Left renal cortex interstitium (tissue), 4 donors: Measurements from ENCODE around the gene TBX3. TPM values are rescaled to one million over a fixed set of nuclear protein-coding genes. Genes with fewer than 3 reads are reported as not detected.

Experiments used
- DNase-seq, 4 donors: peaks; one replicate each; pipeline ENCODE4 v3.0.0-alpha.2; 2013; ENCODE audit warnings: low read depth in 4 of 4, low spot score in 2 of 4, missing footprints in 1 of 4
- polyA plus RNA-seq, 4 donors: library from polyadenylated mRNA; unstranded; fragments of 120-200 nt; gene quantifications; one replicate each; pipeline ENCODE4 v1.2.1, GENCODE V29; 2013; ENCODE audit not compliant: insufficient read length in 4 of 4

TBX3 gene
- polyA plus RNA-seq, 4 donors: 70.5 to 94.4 (median 80.4) TPM

GRCh38 chr12:114683709-114684097 lies 272 bp downstream of the TBX3 start:
- no peak for DNase-seq

- DNase-seq: no peak
Measured at GRCh38 chr12:114682785-114683708, 928 bp downstream of the TBX3 start.

DNA sequence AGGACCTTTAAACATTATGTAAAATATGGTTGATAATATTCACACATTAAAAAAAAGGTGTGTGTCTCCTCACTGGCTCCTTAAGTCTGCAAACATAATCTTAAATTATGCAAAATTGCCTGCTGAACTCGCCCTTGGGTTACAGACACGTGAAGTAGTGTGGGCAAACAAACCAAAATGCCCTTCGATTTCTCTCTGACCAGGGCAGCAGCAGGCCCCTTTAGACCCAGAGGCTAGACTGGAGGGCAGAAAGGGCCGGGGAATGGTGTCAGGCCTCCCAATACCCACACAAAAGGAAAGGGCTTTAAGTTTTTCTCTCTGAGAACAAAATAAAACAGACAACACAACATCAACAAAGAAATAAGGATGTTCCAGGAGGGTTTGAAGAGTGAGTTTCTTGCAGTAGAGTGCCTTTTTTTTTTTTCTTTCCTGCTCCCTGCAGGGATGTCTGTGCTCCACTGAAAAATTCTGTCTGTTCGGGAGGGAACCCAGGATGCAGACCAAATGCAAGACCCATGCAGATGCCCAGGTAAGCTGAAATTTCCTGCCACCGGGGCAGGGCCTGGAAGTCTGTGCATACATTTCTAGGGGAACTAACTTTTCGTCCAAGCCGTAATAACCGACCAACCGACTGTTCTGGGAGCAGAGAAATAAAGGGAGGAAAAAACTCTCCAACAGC lies 1.7 kb downstream of the TBX3 start:
- no peak for DNase-seq

DNA sequence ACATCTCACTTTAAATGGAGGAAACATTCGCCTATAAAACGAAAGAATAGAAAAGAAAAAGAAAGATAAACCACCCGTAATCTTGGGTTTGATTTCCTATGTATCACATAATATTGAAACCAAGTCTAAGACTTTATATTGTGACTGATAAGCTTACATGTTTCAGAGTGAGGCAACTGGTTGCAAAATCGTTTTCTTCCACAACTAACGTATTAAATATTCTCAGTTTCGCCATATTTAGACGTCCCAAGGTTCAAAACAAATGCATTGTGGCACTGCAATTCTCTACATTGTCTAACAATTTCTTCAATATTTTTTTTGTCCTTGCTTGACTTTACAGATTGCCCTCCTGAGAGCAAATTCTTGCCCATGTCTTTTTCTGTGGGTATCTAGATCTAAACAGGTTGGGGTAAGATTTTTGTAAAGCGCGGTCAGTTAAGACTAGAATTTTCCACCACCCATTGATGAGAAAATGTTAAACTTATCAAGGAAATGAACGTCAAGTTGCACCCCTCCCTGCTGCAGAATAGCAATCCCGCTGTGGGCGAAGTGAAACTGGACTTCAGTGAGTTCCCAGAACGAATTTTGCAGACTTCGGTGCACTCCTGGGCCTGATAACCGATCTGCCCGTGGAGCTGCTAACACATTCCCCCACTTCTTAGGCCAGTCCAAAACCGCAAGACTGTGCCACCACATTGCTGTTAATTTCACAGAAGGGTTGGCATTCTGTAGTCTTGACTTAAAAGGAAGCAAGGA lies 2.7 kb downstream of the TBX3 start:
- DNase-seq: no peak

DNA sequence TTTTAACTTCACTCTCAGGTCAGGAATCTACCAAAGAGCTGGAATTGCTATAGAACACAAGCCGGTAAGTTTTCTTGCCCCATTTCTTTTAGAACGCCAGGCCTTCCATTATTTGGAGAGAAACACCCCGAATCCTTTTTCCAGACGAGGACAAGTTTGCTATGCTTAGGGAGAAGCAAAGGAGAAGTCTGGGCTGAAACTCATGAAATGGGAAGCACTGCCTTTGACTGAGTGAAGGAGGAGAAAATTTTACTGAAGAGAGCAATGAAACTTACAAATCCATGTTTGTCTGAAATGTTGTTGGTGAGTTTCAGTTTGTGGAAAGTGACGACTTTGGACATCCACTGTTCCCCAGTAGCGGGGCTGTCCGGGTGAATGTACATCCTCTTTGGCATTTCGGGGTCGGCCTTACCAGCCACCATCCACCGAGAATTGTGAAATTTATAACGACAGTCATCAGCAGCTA lies 3.3 kb downstream of the TBX3 start:
- DNase-seq: no peak

DNA sequence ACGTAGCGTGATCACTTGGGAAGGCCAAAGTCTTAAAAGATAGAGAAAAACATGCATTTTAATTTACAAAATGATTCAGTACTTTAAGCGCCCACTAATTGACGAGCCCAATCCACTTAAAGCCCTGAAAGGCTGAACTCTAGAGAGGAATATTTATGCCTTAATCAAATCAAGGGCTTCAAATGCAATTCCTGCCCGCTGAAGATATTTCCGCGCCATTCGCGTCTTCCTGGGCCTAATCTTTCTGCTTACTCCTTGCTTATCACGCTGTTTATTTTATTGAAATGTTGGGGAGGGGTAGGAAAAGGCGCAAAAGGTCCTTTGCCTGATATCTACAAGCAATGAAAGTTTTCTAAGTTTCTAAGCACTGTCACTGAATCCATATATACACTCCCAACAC lies 4.0 kb downstream of the TBX3 start:
- no peak for DNase-seq

- no peak for DNase-seq
Measured at GRCh38 chr12:114679452-114679875, 4.5 kb downstream of the TBX3 start.

- no peak for DNase-seq
Measured at GRCh38 chr12:114678718-114679117, 5.3 kb downstream of the TBX3 start.

GRCh38 chr12:114678028-114678427 lies 5.9 kb downstream of the TBX3 start:
- DNase-seq: no peak

DNA sequence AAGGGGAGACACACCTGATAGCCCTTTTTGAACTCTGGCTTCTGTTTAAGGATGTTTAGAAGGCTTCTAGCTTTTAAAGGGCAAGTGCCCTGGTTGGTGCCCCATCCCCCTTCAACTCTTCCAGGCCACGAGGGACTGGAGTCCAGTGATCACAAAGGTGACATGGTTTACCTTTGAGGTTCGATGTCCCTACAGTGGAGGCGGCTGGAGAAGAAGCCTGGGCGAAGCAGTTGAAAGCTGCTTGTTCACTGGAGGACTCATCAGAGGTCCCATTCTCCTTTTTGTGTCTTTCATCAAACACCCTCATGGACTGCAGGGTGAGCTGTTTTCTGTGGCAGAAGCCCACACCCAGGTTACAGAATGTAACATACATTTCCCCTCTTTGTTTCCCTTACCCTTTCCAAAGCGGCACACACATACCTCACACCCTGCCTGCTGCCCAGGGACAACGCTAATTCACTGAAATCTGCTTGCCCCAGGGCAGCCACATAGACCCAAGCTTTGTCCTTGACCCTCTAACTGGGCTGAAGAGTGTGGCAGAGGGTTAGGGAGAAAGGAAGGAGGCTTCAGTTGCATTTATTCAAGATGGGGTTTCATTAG lies 7.7 kb downstream of the TBX3 start:
- no peak for DNase-seq

DNA sequence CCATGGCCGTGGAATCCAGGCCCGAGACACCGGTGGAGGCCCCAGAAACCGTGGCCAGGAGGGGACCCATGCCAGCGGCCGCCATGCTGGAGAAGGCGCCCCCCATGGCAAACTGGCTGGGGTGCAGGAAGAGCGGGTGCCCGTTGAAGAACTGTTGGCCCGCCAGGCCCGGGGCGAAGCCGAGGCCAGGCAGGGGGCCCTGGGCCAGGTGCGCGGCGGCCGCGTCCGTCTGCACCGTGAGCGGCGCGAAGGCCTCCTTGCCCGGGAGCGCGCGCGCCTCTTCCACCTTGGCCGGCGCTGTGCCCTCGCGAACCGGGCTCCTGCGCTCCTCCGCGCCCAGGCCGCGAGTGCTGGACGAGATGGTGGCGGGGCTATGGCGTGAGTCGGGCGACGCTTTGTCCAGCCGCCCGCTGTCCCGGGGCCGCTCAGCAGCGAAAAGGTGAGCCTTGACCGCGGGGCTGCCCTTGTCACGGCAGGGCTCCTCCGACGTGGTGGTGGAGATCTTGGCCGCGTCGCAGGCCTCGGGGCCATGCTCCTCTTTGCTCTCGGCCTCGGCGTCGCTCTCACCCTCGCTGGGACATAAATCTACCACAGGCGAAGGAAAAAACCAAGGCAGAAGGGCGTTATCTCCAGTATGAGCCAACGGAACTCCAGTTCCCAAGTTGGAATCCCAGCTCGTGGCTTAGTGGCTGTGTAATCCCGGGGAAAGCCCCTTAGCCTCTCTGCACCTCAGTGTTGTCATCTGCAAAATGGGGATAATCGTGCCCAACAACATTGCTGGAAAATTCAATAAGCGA lies 9.5 kb downstream of the TBX3 start:
- DNase-seq: no peak

DNA sequence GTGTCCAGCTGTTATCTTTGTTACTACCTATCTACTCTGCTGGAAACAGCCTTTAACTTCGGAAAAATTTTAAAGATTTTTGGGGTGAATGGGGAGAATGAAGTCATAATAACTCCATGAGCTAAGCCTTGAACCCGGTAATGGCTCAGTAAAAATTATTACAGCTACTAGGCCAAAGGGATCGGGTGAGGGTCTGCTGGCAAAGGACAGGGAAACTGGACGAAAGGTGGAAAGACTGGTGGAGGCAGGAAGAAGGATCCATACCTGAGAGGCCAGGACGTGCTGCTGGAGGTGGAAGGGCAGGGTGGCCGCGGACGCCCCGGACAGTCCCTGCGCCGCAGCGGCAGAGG lies 10.1 kb downstream of the TBX3 start:
- no peak for DNase-seq

DNA sequence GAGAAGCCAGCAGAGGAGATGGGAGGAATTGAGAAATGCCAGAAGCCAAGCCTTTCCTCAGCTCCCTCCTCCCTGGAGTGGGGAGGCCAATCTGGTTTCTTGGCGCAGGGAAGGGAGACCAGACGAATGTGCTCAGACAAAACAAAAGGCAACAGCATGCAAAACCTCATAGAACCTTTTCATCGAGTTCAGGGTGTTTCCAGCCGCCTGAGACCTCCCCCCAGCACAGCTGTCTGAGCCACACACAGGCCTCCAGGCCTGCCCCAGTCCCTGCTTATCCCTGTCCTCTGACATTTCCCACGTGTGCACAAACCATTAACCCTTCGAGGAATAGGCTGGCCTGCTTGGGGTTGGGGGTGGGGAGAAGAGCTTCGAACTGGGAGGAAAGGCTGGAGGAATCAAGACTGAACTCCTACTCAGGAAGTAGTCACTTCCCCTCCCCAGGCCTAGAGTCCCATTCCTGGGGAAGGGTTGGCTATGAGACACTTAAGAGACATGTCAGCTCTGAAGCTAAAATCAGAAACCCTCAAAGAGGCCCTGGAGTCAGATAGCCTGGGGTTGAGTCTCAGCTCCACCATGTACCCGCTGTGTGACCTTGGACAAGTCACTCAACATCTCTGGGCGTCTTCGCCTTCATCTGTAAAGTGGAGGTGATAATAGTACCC lies 10.7 kb downstream of the TBX3 start:
- no peak for DNase-seq

GRCh38 chr12:114672817-114673168 lies 11.2 kb downstream of the TBX3 start:
- DNase-seq: no peak

DNA sequence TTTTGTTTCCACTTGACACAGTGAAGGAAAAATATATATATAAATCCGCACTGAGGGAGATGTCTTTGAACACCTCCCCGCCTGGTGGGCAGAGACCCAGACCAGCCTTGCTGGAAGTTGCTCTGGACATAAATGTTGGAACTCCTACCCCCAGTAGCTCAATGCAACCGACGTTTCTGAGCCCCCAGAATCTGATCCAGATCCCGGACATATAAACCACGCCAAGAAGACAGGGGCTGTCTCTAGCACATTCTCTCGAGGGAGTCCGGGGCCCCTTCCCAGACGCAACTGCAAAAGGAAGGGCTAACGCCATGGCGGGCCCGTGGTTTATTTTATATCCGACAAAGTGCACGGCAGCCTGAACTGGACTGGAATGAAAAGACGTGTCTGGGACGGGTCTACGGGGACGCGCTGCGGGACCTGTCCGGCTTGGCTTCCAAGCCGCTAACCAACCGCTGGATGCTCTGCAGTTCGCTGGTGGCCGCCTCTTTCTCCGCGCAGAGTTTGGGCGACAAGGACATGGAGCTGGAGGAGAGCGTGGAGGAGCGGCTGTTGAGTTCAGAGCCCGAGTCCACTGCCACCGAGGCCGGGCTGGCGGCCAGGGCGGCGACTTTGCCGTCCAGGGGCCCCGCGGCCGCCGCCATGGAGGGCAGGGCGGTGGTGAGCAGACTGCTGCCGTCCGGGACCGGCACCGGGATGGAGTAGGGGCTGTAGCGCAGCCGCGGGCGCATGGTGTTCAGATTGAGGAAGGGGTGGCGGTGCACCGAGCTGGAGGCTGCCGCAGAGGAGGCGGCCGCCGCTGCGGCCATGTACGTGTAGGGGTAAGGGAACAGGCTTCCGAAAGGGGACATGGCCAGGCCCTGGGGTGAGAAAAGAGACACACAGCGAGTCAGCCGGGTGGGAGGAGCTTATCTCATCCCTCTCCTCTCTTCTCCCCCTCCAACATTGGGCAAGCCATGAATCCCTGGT lies 12.2 kb downstream of the TBX3 start:
- no peak for DNase-seq

DNA sequence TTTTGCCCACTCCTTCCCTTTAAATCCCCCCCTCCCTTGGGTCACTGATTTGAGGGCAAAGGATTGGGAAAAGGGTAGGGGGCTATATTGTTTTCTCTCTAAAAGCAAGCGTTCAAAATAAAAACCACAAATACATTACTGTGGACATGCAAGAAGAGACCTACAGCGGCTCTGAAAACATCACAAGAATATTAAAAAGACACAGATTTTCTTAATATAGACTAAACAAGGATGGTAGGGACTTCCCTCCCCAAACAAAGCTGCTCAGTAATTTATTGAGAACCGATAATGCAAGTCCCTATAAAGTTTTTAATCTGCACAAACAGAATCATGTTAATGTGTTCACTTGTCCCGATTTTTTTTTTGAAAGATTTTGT lies 12.9 kb downstream of the TBX3 start:
- DNase-seq: no peak

DNA sequence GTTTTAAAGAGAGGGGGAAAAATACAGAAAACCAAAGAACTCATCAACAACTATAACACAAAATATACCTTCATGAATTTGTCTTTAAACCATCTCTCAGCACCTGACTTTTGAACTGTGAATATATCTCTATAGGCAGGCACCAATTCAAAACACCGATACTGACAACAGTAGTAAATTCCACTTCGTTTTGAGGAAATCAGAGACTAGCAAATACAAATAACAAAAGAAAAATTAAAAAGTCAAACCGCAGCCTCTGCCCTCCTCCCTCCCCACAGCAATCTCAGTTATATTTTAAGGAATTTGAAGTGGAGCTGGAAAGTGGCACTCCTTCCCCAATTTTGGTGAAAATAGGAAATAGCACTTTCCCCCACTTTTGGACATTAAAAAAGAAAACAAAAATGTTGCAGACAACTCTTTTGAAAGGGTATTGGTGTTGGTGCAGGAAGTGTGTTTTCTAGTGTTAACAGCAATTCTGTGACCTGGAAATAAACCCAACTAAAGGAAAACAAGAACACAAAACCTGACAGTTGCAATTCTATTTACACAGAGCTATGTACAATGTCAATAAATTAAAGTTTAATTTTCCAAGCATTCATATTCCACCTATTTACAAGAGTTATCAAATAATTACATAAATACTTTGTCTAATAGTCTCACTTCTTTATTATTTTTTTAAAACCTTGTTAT lies 13.5 kb downstream of the TBX3 start:
- DNase-seq: no peak
